Measurements from ENCODE around the gene ZPBP. TPM values are rescaled to one million over a fixed set of nuclear protein-coding genes. Genes with fewer than 3 reads are reported as not detected.

Gene ZPBP
- total RNA-seq, 4 donors from 2014 or later, result not detected

- TF ChIP-seq EP300 (IDR thresholded peaks at IDR 0.05), result no peak
- TF ChIP-seq, protein P1, sequence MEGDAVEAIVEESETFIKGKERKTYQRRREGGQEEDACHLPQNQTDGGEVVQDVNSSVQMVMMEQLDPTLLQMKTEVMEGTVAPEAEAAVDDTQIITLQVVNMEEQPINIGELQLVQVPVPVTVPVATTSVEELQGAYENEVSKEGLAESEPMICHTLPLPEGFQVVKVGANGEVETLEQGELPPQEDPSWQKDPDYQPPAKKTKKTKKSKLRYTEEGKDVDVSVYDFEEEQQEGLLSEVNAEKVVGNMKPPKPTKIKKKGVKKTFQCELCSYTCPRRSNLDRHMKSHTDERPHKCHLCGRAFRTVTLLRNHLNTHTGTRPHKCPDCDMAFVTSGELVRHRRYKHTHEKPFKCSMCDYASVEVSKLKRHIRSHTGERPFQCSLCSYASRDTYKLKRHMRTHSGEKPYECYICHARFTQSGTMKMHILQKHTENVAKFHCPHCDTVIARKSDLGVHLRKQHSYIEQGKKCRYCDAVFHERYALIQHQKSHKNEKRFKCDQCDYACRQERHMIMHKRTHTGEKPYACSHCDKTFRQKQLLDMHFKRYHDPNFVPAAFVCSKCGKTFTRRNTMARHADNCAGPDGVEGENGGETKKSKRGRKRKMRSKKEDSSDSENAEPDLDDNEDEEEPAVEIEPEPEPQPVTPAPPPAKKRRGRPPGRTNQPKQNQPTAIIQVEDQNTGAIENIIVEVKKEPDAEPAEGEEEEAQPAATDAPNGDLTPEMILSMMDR (IDR thresholded peaks at IDR 0.05), result no peak
- TF ChIP-seq POLR2A (IDR thresholded peaks at IDR 0.05), result no peak
- no peak for DNase-seq (ENCODE audit: low spot score in 2 of 2)
- Histone ChIP-seq H3K27ac (no peak overlapping the region), H3K4me1 (no peaks in the 10 kb centered on the region), H3K4me3 (no peak overlapping the region), H3K27me3 (peaks cover 0 to 5% of the 10 kb centered on the region in 2 donors), H3K9me3 (no peaks in the 10 kb centered on the region), H3K36me3 (no peaks in the 10 kb centered on the region)
- WGBS, 2 donors, result 92 to 96% methylated on average over 15 of the region's 15 CpGs
These were observed 8.8 kb upstream of the ZPBP start for GRCh38 chr7:50101873-50102272.

DNA sequence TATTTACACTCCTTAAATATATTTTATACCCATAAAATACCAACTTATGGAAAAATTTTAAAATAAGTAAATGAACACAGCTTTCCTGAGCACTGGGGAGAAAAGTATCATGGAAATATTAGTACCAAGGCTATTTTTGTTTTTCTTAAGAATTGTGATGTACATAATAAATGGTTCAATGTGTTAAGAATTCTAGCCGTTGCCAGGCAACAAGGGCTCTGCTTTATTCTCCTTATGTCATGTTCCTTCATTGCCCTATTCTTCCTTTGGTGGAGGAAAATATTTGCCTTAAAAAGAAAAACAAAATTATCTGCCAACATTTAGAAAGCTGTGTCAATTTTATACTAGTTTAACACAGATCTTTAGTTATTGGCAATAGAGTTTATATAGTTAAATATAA lies 2.6 kb upstream of the ZPBP start:
- no peak for DNase-seq (ENCODE audit: low spot score in 2 of 2)
- no peaks in the 10 kb centered on the region for H3K36me3 ChIP-seq
- no peak overlapping the region for H3K4me3 ChIP-seq
- H3K9me3 ChIP-seq, result no peaks in the 10 kb centered on the region
- peaks cover 0 to 5% of the 10 kb centered on the region in 2 donors for H3K27me3 ChIP-seq
- no peak overlapping the region for H3K27ac ChIP-seq
- WGBS, 2 donors, result 70 to 76% methylated on average over 1 of the region's 1 CpG
- no peak for TF ChIP-seq POLR2A (IDR thresholded peaks at IDR 0.05)
- H3K4me1 ChIP-seq, result peaks cover 0 to 9% (median 2%) of the 10 kb centered on the region in 4 donors

DNA sequence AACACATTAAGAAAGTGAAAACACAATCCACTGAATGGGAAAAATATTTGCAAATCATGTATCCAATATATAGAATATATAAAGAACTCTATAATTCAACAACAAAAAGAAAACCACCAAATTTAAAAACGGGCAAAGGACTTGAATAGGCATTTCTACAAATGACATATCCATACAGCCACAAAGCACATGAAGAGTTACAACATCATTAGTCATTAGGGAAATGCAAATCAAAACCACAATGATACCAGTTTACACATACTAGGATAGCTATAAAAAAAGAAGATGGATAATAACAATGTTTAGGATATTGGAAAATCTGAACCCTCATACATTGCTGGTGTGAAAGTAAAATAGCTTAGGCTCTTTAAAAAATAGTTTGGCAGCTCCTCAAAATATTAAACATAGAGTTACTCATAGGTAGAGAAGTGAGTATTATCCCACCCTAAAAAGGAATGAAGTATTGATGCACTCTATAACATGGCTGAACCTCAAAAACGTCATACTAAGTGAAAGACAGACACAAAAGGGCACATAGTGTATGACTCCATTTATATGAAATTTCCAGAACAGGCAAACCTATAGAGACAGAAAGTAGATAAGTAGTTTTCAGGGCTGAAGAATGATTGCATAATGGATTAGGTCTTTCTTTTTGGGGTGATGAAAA lies 4.5 kb downstream of the ZPBP start:
- Histone ChIP-seq H3K27ac (no peak overlapping the region), H3K27me3 (no peaks in the 10 kb centered on the region), H3K9me3 (peaks cover 0 to 5% (median 0%) of the 10 kb centered on the region in 4 donors), H3K36me3 (no peaks in the 10 kb centered on the region), H3K4me1 (peaks cover 0 to 9% (median 2%) of the 10 kb centered on the region in 4 donors), H3K4me3 (no peak overlapping the region)
- TF ChIP-seq EP300 (IDR thresholded peaks at IDR 0.05), result no peak
- TF ChIP-seq POLR2A (IDR thresholded peaks at IDR 0.05), result no peak
- TF ChIP-seq, protein P1 (IDR thresholded peaks at IDR 0.05), result no peak
- no peak for DNase-seq (ENCODE audit: low spot score in 2 of 2)
- WGBS, 2 donors, result 0 to 25% methylated on average over 2 of the region's 2 CpGs

- WGBS, 2 donors, result 55 to 60% methylated on average over 5 of the region's 5 CpGs
- Histone ChIP-seq H3K4me1 (no peaks in the 10 kb centered on the region), H3K4me3 (no peak overlapping the region), H3K27ac (no peak overlapping the region), H3K27me3 (no peaks in the 10 kb centered on the region), H3K36me3 (no peaks in the 10 kb centered on the region), H3K9me3 (peaks cover 0 to 5% (median 0%) of the 10 kb centered on the region in 4 donors)
- TF ChIP-seq POLR2A (IDR thresholded peaks at IDR 0.05) (no peak), EP300 (IDR thresholded peaks at IDR 0.05) (no peak)
- TF ChIP-seq, protein P1 (IDR thresholded peaks at IDR 0.05), result no peak
- DNase-seq (ENCODE audit: low spot score in 2 of 2), result no peak
These were observed 7.7 kb downstream of the ZPBP start for GRCh38 chr7:50085344-50085743.

DNA sequence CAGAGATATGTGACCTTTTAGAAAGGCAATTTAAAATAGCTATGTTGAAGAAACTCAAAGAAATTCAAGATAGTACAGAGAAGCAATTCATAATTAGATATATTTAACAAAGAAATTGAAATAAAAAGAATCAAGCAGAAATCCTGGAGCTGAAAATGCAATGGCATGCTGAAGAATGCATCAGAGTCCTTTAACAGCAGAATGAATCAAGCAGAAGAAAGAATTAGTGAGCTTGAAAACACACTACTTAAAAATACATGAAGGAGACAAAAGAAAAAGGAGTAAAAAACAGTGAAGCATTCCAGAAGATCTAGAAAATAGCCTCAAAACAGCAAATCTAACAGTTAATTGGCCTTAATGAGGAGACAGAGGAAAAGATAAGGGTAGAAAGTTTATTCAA lies 20.0 kb downstream of the ZPBP start:
- H3K27ac ChIP-seq, result no peak overlapping the region
- no peaks in the 10 kb centered on the region for H3K36me3 ChIP-seq
- H3K27me3 ChIP-seq, result no peaks in the 10 kb centered on the region
- DNase-seq (ENCODE audit: low spot score in 2 of 2), result no peak
- no peak for TF ChIP-seq POLR2A (IDR thresholded peaks at IDR 0.05)
- TF ChIP-seq EP300 (IDR thresholded peaks at IDR 0.05), result no peak
- TF ChIP-seq, protein P1 (IDR thresholded peaks at IDR 0.05), result no peak
- H3K4me3 ChIP-seq, result no peak overlapping the region
- peaks cover 0 to 44% (median 7%) of the 10 kb centered on the region in 4 donors for H3K9me3 ChIP-seq
- H3K4me1 ChIP-seq, result peaks cover 0 to 14% (median 7%) of the 10 kb centered on the region in 4 donors
